HepG2 (cell line): ENCODE results near the gene DDX28. TPM values are rescaled to one million over a fixed set of nuclear protein-coding genes. Genes with fewer than 3 reads are reported as not detected.

Experiments
- LCORL ChIP-seq, 2 experiments: fragments of 450-650 bp in 1 of 2; sonication (generic) in 1 of 2; formaldehyde crosslinking in 1 of 2; IDR thresholded peaks; 2 replicates each; pipeline versions ENCODE4 v1.5.0 to v1.6.1; 2017 to 2020; ENCODE audit warnings: antibody characterized with exemption in 1 of 2, missing genetic modification reagents in 1 of 2
- PHF5A ChIP-seq: IDR thresholded peaks from one replicate; pipeline ENCODE4 v1.6.1; 2018; ENCODE audit warnings: low read depth, missing genetic modification reagents; ENCODE audit not compliant: unreplicated experiment
- SP4 ChIP-seq: sonication (generic); formaldehyde crosslinking; IDR thresholded peaks from 2 replicates; pipeline ENCODE4 v1.8.1; 2023; ENCODE audit warnings: mild to moderate bottlenecking, missing genetic modification reagents
- TBX2 ChIP-seq: sonication (generic); formaldehyde crosslinking; IDR thresholded peaks from 2 replicates; pipeline ENCODE4 v1.5.0; 2020; ENCODE audit warnings: missing genetic modification reagents, mild to moderate bottlenecking, borderline replicate concordance
- THAP11 ChIP-seq: IDR thresholded peaks from 2 replicates; pipeline ENCODE4 v1.6.1; 2016; ENCODE audit warnings: missing biosample characterization, missing genetic modification reagents
- TP53 ChIP-seq: sonication (generic); formaldehyde crosslinking; conservative IDR thresholded peaks from 2 replicates; pipeline ENCODE4 v1.4.0; 2020; ENCODE audit warnings: missing genetic modification reagents
- XRCC5 ChIP-seq: fragments of 200-400 bp; formaldehyde crosslinking; optimal IDR thresholded peaks from 2 replicates; pipeline ENCODE3; 2017; ENCODE audit warnings: mild to moderate bottlenecking, low read length
- YY1 ChIP-seq: IDR thresholded peaks from 2 replicates; pipeline ENCODE4 v1.6.1; 2011; ENCODE audit warnings: low read length, low read depth, moderate library complexity, mild to moderate bottlenecking; ENCODE audit not compliant: insufficient read depth, insufficient replicate concordance
- ZNF839 ChIP-seq: sonication (generic); formaldehyde crosslinking; IDR thresholded peaks from 2 replicates; pipeline ENCODE4 v1.4.0; 2020; ENCODE audit warnings: missing genetic modification reagents, mild to moderate bottlenecking, borderline replicate concordance
- polyA plus RNA-seq, 8 experiments: library from polyadenylated mRNA; depleted of rRNA in 3 of 8; stranded (reverse) in 7 of 8; unstranded in 1 of 8; fragments of >200 nt; fragmentation: Illumina TruSeq in 4 of 8; extraction: Trizol in 4 of 8; gene quantifications; 2 replicates each; pipeline versions ENCODE4 v1.2.1 to v1.2.3, GENCODE V29; 2011 to 2016; ENCODE audit warnings: low read depth in 4 of 8, missing spikeins in 1 of 8, mixed read lengths in 1 of 8; ENCODE audit not compliant: insufficient read depth in 1 of 8
- total RNA-seq, 5 experiments: library from RNA; depleted of rRNA; stranded (reverse); fragments of >200 nt; fragmentation: Illumina TruSeq; extraction: Trizol; gene quantifications; 2 replicates each; pipeline ENCODE4 v1.2.3, GENCODE V29; 2016; ENCODE audit warnings: low read depth in 1 of 5
- TF ChIP-seq, protein P1 (sequence below): sonication (generic); formaldehyde crosslinking; IDR thresholded peaks from 2 replicates; pipeline ENCODE4 v1.5.1; 2020; ENCODE audit warnings: mild to moderate bottlenecking, missing genetic modification reagents, borderline replicate concordance
- TF ChIP-seq, protein P2 (sequence below): sonication (generic); formaldehyde crosslinking; IDR thresholded peaks from 2 replicates; pipeline ENCODE4 v1.4.0; 2020; ENCODE audit warnings: missing genetic modification reagents, borderline replicate concordance
- TF ChIP-seq, protein P3 (sequence below): sonication (generic); formaldehyde crosslinking; IDR thresholded peaks from 2 replicates; pipeline ENCODE4 v1.5.1; 2020; ENCODE audit warnings: mild to moderate bottlenecking, missing genetic modification reagents

DDX28 gene
- total and polyA plus RNA-seq, 2 of the 13 experiments (the other 11 are each of a cell fraction or from before 2014, with no cell fraction given) = 14.1 to 16.4 TPM

DNA sequence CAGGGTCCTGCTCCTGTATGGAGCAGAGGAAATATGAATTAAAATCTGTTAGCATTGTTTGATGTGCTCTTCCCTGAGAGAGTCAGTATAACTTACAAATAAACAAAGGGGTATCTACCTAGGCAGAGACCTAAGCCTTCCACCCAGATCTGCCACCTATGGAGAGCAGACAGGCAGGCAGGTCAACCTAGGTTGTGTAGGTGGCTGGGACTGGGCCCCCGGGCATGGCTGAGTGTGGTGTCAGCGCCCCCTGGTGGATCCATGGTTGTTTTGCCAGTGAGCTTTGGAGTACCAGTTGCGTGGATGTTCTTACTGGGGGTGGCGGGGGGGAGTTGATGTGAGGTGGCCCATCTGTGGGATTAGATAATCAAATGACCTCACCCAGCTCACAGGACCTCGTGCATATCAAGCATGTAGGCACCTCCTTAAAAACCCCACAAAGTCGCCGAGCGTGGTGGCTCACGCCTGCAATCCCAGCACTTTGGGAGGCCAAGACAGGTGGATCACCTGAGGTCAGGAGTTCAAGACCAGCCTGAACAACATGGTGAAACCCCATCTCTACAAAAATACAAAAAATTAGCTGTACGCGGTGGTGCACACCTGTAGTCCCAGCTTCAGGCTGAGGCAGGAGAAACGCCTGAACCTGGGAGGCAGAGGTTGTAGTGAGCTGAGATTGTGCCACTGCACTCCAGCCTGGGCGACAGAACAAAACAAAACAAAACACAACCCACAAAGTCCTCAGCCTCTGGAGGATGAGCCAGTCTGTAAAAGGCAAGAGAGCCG, 17.7 kb upstream of the DDX28 start (continued):
- TF ChIP-seq, protein P1, sequence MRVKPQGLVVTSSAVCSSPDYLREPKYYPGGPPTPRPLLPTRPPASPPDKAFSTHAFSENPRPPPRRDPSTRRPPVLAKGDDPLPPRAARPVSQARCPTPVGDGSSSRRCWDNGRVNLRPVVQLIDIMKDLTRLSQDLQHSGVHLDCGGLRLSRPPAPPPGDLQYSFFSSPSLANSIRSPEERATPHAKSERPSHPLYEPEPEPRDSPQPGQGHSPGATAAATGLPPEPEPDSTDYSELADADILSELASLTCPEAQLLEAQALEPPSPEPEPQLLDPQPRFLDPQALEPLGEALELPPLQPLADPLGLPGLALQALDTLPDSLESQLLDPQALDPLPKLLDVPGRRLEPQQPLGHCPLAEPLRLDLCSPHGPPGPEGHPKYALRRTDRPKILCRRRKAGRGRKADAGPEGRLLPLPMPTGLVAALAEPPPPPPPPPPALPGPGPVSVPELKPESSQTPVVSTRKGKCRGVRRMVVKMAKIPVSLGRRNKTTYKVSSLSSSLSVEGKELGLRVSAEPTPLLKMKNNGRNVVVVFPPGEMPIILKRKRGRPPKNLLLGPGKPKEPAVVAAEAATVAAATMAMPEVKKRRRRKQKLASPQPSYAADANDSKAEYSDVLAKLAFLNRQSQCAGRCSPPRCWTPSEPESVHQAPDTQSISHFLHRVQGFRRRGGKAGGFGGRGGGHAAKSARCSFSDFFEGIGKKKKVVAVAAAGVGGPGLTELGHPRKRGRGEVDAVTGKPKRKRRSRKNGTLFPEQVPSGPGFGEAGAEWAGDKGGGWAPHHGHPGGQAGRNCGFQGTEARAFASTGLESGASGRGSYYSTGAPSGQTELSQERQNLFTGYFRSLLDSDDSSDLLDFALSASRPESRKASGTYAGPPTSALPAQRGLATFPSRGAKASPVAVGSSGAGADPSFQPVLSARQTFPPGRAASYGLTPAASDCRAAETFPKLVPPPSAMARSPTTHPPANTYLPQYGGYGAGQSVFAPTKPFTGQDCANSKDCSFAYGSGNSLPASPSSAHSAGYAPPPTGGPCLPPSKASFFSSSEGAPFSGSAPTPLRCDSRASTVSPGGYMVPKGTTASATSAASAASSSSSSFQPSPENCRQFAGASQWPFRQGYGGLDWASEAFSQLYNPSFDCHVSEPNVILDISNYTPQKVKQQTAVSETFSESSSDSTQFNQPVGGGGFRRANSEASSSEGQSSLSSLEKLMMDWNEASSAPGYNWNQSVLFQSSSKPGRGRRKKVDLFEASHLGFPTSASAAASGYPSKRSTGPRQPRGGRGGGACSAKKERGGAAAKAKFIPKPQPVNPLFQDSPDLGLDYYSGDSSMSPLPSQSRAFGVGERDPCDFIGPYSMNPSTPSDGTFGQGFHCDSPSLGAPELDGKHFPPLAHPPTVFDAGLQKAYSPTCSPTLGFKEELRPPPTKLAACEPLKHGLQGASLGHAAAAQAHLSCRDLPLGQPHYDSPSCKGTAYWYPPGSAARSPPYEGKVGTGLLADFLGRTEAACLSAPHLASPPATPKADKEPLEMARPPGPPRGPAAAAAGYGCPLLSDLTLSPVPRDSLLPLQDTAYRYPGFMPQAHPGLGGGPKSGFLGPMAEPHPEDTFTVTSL (CRISPR knock-in tag) = no peak
- TF ChIP-seq, protein P2, sequence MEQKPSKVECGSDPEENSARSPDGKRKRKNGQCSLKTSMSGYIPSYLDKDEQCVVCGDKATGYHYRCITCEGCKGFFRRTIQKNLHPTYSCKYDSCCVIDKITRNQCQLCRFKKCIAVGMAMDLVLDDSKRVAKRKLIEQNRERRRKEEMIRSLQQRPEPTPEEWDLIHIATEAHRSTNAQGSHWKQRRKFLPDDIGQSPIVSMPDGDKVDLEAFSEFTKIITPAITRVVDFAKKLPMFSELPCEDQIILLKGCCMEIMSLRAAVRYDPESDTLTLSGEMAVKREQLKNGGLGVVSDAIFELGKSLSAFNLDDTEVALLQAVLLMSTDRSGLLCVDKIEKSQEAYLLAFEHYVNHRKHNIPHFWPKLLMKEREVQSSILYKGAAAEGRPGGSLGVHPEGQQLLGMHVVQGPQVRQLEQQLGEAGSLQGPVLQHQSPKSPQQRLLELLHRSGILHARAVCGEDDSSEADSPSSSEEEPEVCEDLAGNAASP (CRISPR knock-in tag) = peak; percentile 91; the same call in 1 of the 2 replicates
- TF ChIP-seq, protein P3, sequence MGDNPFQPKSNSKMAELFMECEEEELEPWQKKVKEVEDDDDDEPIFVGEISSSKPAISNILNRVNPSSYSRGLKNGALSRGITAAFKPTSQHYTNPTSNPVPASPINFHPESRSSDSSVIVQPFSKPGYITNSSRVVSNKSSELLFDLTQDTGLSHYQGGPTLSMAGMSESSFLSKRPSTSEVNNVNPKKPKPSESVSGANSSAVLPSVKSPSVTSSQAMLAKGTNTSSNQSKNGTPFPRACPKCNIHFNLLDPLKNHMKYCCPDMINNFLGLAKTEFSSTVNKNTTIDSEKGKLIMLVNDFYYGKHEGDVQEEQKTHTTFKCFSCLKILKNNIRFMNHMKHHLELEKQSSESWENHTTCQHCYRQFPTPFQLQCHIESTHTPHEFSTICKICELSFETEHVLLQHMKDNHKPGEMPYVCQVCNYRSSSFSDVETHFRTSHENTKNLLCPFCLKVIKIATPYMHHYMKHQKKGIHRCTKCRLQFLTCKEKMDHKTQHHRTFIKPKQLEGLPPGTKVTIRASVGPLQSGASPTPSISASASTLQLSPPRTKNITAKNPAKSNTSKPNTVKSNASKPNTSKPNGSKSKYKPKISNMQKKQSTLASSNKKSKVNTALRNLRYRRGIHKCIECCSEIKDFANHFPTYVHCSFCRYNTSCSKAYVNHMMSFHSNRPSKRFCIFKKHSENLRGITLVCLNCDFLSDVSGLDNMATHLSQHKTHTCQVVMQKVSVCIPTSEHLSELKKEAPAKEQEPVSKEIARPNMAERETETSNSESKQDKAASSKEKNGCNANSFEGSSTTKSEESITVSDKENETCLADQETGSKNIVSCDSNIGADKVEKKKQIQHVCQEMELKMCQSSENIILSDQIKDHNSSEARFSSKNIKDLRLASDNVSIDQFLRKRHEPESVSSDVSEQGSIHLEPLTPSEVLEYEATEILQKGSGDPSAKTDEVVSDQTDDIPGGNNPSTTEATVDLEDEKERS (CRISPR knock-in tag) = 0 out of 2 replicates have a peak, but pooled peaks have one; percentile 52
- TF ChIP-seq YY1 (peak; percentile 66), LCORL (IDR thresholded peaks at IDR 0.05) (no peak), LCORL (CRISPR knock-in tag; IDR thresholded peaks at IDR 0.05) (peak; percentile 49; the same call in 1 of the 2 replicates), PHF5A (peak; percentile 69), ZNF839 (CRISPR knock-in tag) (no peak), TBX2 (CRISPR knock-in tag) (peak; percentile 29; the same call in 1 of the 2 replicates), THAP11 (CRISPR knock-in tag) (peak; percentile 48; the same call in 1 of the 2 replicates), XRCC5 (peak; percentile 70), TP53 (CRISPR knock-in tag) (no peak), SP4 (CRISPR knock-in tag) (0 out of 2 replicates have a peak, but pooled peaks have one; percentile 7)
